DND-41 (cell line): Measurements from ENCODE around the gene PGM5.

Experiments
- ATAC-seq: fragments of 200-7000 bp; cut with Tn5 transposase; 3 replicates; pipeline ENCODE4 v1.9.1; 2021; ENCODE audit warnings: low read depth; ENCODE audit not compliant: insufficient read depth
- DNase-seq: peaks from one replicate; pipeline ENCODE4 v3.0.0-alpha.2; 2020
- H2AFZ ChIP-seq: 2 replicates; pipeline ENCODE4 v1.6.0; 2012; ENCODE audit warnings: low read depth, low read length
- H3K27ac ChIP-seq: 2 replicates; pipeline ENCODE4 v1.5.1; 2012; ENCODE audit warnings: low read length, inconsistent platforms
- H3K27me3 ChIP-seq: fragments of 200-600 bp; sonication (generic); 2 replicates; pipeline ENCODE4 v1.6.0; 2012; ENCODE audit warnings: low read length, mild to moderate bottlenecking, inconsistent platforms; ENCODE audit not compliant: insufficient read depth, poor library complexity
- H3K36me3 ChIP-seq: 2 replicates; pipeline ENCODE4 v1.5.1; 2012; ENCODE audit warnings: low read length, inconsistent platforms; ENCODE audit not compliant: insufficient read depth
- H3K4me1 ChIP-seq: 2 replicates; pipeline ENCODE4 v1.5.1; 2012; ENCODE audit warnings: mild to moderate bottlenecking, low read length; ENCODE audit not compliant: insufficient read depth
- H3K4me2 ChIP-seq: 2 replicates; pipeline ENCODE4 v1.6.0; 2012; ENCODE audit warnings: mild to moderate bottlenecking, moderate library complexity, low read length, inconsistent platforms; ENCODE audit not compliant: insufficient read depth
- H3K4me3 ChIP-seq, 2 experiments: fragments of 200-600 bp in 1 of 2; shearing (Covaris generic) in 1 of 2; 2 replicates each; pipeline ENCODE4 v1.5.1; 2012 to 2016; ENCODE audit warnings: inconsistent platforms in 2 of 2, low read length in 2 of 2, mild to moderate bottlenecking in 2 of 2, low read depth in 1 of 2, moderate library complexity in 1 of 2
- H3K79me2 ChIP-seq: 2 replicates; pipeline ENCODE4 v1.6.0; 2012; ENCODE audit warnings: low read length, inconsistent platforms; ENCODE audit not compliant: insufficient read depth
- H3K9ac ChIP-seq: 2 replicates; pipeline ENCODE4 v1.6.0; 2012; ENCODE audit warnings: low read depth, mild to moderate bottlenecking, inconsistent platforms, low read length, moderate library complexity
- H3K9me3 ChIP-seq: 2 replicates; pipeline ENCODE4 v1.5.1; 2012; ENCODE audit warnings: low read length, moderate library complexity, mild to moderate bottlenecking, inconsistent platforms; ENCODE audit not compliant: insufficient read depth, severe bottlenecking
- H4K20me1 ChIP-seq: 2 replicates; pipeline ENCODE4 v1.6.0; 2012; ENCODE audit warnings: low read length; ENCODE audit not compliant: insufficient read depth
- CTCF ChIP-seq: IDR thresholded peaks from 2 replicates; pipeline ENCODE4 v1.5.1; 2012; ENCODE audit warnings: borderline replicate concordance, low read length, moderate library complexity, mild to moderate bottlenecking; ENCODE audit not compliant: poor library complexity, severe bottlenecking; ENCODE audit errors: extremely low read depth
- EZH2 ChIP-seq: IDR thresholded peaks from 3 replicates; pipeline ENCODE4 v1.6.1; 2012; ENCODE audit warnings: borderline replicate concordance, low read depth, mild to moderate bottlenecking, moderate library complexity, low read length, inconsistent platforms; ENCODE audit not compliant: severe bottlenecking

Gene PGM5

GRCh38 chr9:68493958-68494577, 137.7 kb downstream of the PGM5 start:
- ATAC-seq (no peak), DNase-seq (no peak)
- H2AFZ ChIP-seq, result no peak overlapping the region
- no peaks in the 10 kb centered on the region for H3K27me3 ChIP-seq
- H3K4me2 ChIP-seq, result no peak overlapping the region
- no peaks in the 10 kb centered on the region for H3K9me3 ChIP-seq
- H3K79me2 ChIP-seq, result no peaks in the 10 kb centered on the region
- no peak overlapping the region for H3K9ac ChIP-seq
- no peak overlapping the region for H3K27ac ChIP-seq
- TF ChIP-seq CTCF, result no peak
- no peak for TF ChIP-seq EZH2
- H3K4me1 ChIP-seq, result 0 out of 2 replicates have a peak, but pooled peaks cover 3% of the 10 kb centered on the region
- H4K20me1 ChIP-seq, result no peaks in the 10 kb centered on the region
- no peak overlapping the region for H3K4me3 ChIP-seq
- no peaks in the 10 kb centered on the region for H3K36me3 ChIP-seq

GRCh38 chr9:68495247-68495646, 138.8 kb downstream of the PGM5 start:
- Histone ChIP-seq H3K9me3 (no peaks in the 10 kb centered on the region), H3K79me2 (no peaks in the 10 kb centered on the region), H3K27me3 (no peaks in the 10 kb centered on the region), H3K27ac (no peak overlapping the region), H3K4me1 (0 out of 2 replicates have a peak, but pooled peaks cover 3% of the 10 kb centered on the region), H2AFZ (no peak overlapping the region), H3K36me3 (no peaks in the 10 kb centered on the region), H3K4me3 (no peak overlapping the region), H3K4me2 (no peak overlapping the region), H3K9ac (no peak overlapping the region), H4K20me1 (no peaks in the 10 kb centered on the region)
- TF ChIP-seq EZH2 (no peak), CTCF (no peak)
- ATAC-seq, result no peak
- no peak for DNase-seq

- ATAC-seq (no peak), DNase-seq (no peak)
- TF ChIP-seq CTCF (no peak), EZH2 (no peak)
- no peak overlapping the region for H3K4me2 ChIP-seq
- H3K36me3 ChIP-seq, result no peaks in the 10 kb centered on the region
- H3K27me3 ChIP-seq, result no peaks in the 10 kb centered on the region
- H3K4me3 ChIP-seq, result no peak overlapping the region
- no peak overlapping the region for H2AFZ ChIP-seq
- H3K4me1 ChIP-seq, result 0 out of 2 replicates have a peak, but pooled peaks cover 3% of the 10 kb centered on the region
- H4K20me1 ChIP-seq, result no peaks in the 10 kb centered on the region
- H3K79me2 ChIP-seq, result no peaks in the 10 kb centered on the region
- H3K27ac ChIP-seq, result no peak overlapping the region
- H3K9me3 ChIP-seq, result no peaks in the 10 kb centered on the region
- H3K9ac ChIP-seq, result no peak overlapping the region
Observed at GRCh38 chr9:68496356-68496755, 139.9 kb downstream of the PGM5 start.
